Gastroesophageal sphincter (tissue), 4 donors: ENCODE data around the gene TGFBR3. TPM values are rescaled to one million over a fixed set of nuclear protein-coding genes. Genes with fewer than 3 reads are reported as not detected.
A peak's percentile ranks its signal among the peaks of the same experiment; 100 is the strongest.

ENCODE experiments used
- ATAC-seq: fragments of 150-250 bp; one replicate; pipeline ENCODE4 v1.9.1; 2016; ENCODE audit warnings: mild to moderate bottlenecking, moderate library complexity
- H3K27ac ChIP-seq, 4 donors: fragments of 200-600 bp; sonication (generic) in 3 of 4; 1 replicate in 3 of 4; 2 replicates in 1 of 4; pipeline ENCODE4 v1.5.1; 2016 to 2019
- H3K27me3 ChIP-seq: fragments of 200-600 bp; sonication (generic); one replicate; pipeline ENCODE4 v1.5.1; 2019
- H3K36me3 ChIP-seq, 2 donors: fragments of 200-600 bp; sonication (generic); one replicate each; pipeline ENCODE4 v1.5.1; 2019; ENCODE audit warnings: control low read depth in 1 of 2
- H3K4me1 ChIP-seq, 3 donors: fragments of 200-600 bp; sonication (generic); 1 replicate in 2 of 3; 2 replicates in 1 of 3; pipeline ENCODE4 v1.5.1; 2016 to 2019; ENCODE audit warnings: control low read depth in 2 of 3
- H3K4me3 ChIP-seq, 2 donors: fragments of 200-600 bp; sonication (generic); one replicate each; pipeline ENCODE4 v1.5.1; 2019; ENCODE audit warnings: mild to moderate bottlenecking in 1 of 2, moderate library complexity in 1 of 2
- H3K9me3 ChIP-seq, 3 donors: fragments of 200-600 bp; sonication (generic); one replicate each; pipeline ENCODE4 v1.5.1; 2017 to 2019; ENCODE audit warnings: control low read depth in 2 of 3
- CTCF ChIP-seq, 4 experiments: fragments of 200-600 bp in 2 of 4; fragments of 450-650 bp in 2 of 4; sonication (generic) in 1 of 4; IDR thresholded peaks; one replicate each; pipeline ENCODE4 v1.5.1; 2017 to 2019; ENCODE audit warnings: antibody characterized with exemption in 4 of 4, mild to moderate bottlenecking in 2 of 4, moderate library complexity in 2 of 4
- EP300 ChIP-seq: sonication (generic); formaldehyde crosslinking; IDR thresholded peaks from one replicate; pipeline ENCODE4 v1.6.1; 2017; ENCODE audit warnings: antibody characterized with exemption, mild to moderate bottlenecking
- POLR2A ChIP-seq, 2 donors: fragments of 450-650 bp; IDR thresholded peaks; one replicate each; pipeline ENCODE4 v1.6.1; 2017; ENCODE audit warnings: antibody characterized with exemption in 2 of 2, mild to moderate bottlenecking in 2 of 2, moderate library complexity in 1 of 2
- POLR2AphosphoS5 ChIP-seq: sonication (generic); formaldehyde crosslinking; IDR thresholded peaks from one replicate; pipeline ENCODE4 v1.6.1; 2017; ENCODE audit warnings: antibody characterized with exemption
- WGBS, 2 donors: methylation state at CpG; one replicate each; pipeline ENCODE4 v1.1.5; 2018; ENCODE audit warnings: low coverage in 1 of 2; 5-methylcytosine and 5-hydroxymethylcytosine counted together
- total RNA-seq, 4 donors: library from RNA; depleted of rRNA; stranded (reverse); fragments of >200 nt; gene quantifications; one replicate each; pipeline ENCODE4 v1.1.0, GENCODE V29; 2016

Gene TGFBR3
- total RNA-seq, 4 donors from 2014 or later, result 176 to 315 (median 248) TPM

DNA sequence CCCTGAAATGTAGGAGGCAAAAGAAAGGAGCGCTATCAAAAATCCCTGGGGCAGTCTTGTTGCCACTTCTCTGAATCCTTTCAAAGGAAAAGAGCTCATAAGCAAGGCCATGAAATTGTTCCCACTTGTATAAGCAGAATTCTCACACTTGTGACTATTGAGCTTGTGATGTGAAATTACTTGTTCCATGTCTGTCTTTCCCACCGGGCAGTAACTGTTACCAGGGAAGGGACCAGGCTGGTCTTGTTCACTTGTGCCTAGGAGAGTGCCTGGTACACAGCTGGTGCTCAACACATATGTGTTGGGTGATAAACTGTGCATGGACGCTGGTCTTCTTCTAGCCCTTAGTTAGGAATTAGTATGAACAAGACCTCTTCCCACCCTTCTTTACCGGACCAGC, 234.7 kb downstream of the TGFBR3 start:
- no peaks in the 10 kb centered on the region for H3K9me3 ChIP-seq
- peak; percentile 3 for ATAC-seq
- WGBS, 2 donors, result 82 to 100% methylated on average over 1 to 4 of the region's 4 CpGs
- peaks cover 0 to 26% (median 13%) of the 10 kb centered on the region in 3 donors for H3K4me1 ChIP-seq
- H3K27me3 ChIP-seq, result no peaks in the 10 kb centered on the region
- no peaks in the 10 kb centered on the region for H3K36me3 ChIP-seq
- no peak overlapping the region for H3K4me3 ChIP-seq
- no peak for TF ChIP-seq POLR2A (IDR thresholded peaks at IDR 0.05)
- no peak for TF ChIP-seq POLR2AphosphoS5
- TF ChIP-seq CTCF (IDR thresholded peaks at IDR 0.05), result no peak
- H3K27ac ChIP-seq, result peak overlapping the region; percentile 16 to 81 (median 75)

DNA sequence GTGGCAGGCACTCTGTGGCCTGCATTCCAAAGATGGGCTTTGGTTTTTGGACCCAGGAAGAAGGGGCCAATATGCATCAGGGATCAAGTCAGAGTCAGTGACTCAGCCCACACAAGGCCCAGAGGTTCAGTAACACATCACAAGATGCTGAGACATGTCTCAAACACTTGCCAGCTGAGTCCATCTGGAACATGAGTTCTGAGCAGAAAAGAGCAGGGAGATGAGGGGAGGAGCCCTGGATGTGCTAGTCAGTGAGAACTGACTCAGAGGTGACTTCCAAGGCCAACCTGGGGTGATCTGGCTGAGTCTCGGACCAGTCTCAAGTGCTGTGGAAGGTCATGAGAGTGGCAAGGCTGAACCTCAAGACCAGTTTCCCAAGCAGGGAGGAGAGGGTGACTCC, 235.2 kb downstream of the TGFBR3 start:
- Histone ChIP-seq H3K4me1 (peaks cover 0 to 26% (median 13%) of the 10 kb centered on the region in 3 donors), H3K27me3 (no peaks in the 10 kb centered on the region), H3K27ac (peak overlapping the region in 3 of 4 donors; percentile 73 to 81 (median 77)), H3K9me3 (no peaks in the 10 kb centered on the region), H3K4me3 (no peak overlapping the region), H3K36me3 (no peaks in the 10 kb centered on the region)
- WGBS, 2 donors, result no CpG with 5 or more reads among the region's 1 CpG
- peak; percentile 91 for ATAC-seq
- TF ChIP-seq POLR2AphosphoS5 (peak; percentile 88), CTCF (IDR thresholded peaks at IDR 0.05) (no peak)

DNA sequence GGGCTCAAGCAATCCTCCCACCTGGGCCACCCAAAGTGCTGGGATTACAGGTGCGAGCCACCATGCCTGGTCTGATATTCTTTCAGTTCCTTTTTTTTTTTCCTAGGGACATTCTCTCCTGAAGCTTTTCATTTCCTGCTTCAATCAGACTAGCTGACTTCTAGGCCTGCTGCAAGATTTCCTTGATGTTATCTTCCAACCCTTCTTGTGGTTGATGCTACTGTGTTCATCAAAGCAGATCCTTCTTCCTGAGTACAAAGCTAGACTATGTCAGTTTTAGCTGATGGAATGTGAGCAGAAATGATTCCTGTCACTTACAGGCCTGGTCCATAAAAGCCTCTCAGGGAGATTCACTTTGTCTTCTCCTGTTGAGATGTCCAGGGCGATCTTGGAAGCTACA, 238.9 kb downstream of the TGFBR3 start:
- H3K4me1 ChIP-seq, result peaks cover 0 to 23% (median 11%) of the 10 kb centered on the region in 3 donors
- H3K4me3 ChIP-seq, result no peak overlapping the region
- no peak for TF ChIP-seq CTCF (IDR thresholded peaks at IDR 0.05)
- TF ChIP-seq EP300, result no peak
- TF ChIP-seq POLR2A (IDR thresholded peaks at IDR 0.05), result no peak
- no peak for TF ChIP-seq POLR2AphosphoS5
- H3K36me3 ChIP-seq, result no peaks in the 10 kb centered on the region
- no peak overlapping the region for H3K27ac ChIP-seq
- WGBS, 2 donors, result 100% methylated on average over 2 of the region's 2 CpGs
- no peak for ATAC-seq
- no peaks in the 10 kb centered on the region for H3K27me3 ChIP-seq
- no peaks in the 10 kb centered on the region for H3K9me3 ChIP-seq

DNA sequence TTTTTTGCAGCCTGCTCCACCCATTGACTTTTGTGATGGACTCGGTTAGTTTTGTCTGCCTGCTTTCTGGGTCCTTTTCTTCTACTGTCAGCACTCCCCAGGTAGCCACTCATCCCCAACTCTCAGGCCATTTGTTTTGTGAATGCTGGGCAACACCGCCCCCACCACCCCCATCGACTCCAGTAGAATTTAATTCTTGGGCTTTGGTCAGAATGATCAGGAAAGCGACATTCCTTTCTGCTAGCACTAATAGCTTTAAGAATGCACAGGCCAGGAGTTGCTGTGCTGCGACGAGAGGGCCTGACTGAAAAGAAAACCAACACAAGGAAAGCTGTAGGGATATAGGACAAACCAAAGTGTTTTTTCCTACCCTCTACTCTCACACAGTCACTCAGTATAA, 240.9 kb downstream of the TGFBR3 start:
- Histone ChIP-seq H3K27me3 (no peaks in the 10 kb centered on the region), H3K9me3 (no peaks in the 10 kb centered on the region), H3K4me3 (no peak overlapping the region), H3K36me3 (no peaks in the 10 kb centered on the region), H3K4me1 (peaks cover 0 to 2% (median 0%) of the 10 kb centered on the region in 3 donors), H3K27ac (no peak overlapping the region)
- 68 to 89% methylated on average over 5 to 6 of the region's 6 CpGs for WGBS, 2 donors
- ATAC-seq, result no peak
- TF ChIP-seq POLR2AphosphoS5 (no peak), EP300 (no peak), POLR2A (IDR thresholded peaks at IDR 0.05) (no peak), CTCF (IDR thresholded peaks at IDR 0.05) (no peak)

DNA sequence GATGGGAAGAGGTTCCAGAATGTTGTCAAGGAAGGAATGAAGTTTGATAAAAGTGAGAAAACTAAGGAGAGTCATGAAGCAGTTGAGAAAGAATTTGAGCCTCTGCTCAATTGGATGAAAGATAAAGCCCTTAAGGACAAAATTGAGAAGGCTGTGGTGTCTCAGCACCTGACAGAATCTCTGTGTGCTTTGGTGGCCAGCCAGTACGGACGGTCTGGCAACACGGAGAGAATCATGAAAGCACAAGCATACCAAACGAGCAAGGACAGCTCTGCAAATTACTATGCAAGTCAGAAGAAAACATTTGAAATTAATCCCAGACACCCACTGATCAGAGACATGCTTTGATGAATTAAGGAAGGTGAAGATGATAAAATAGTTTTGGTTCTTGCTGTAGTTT, 242.5 kb downstream of the TGFBR3 start:
- 60 to 68% methylated on average over 4 of the region's 4 CpGs for WGBS, 2 donors
- peak; percentile 36 for ATAC-seq
- no peaks in the 10 kb centered on the region for H3K27me3 ChIP-seq
- H3K9me3 ChIP-seq, result no peaks in the 10 kb centered on the region
- H3K4me3 ChIP-seq, result no peak overlapping the region
- no peak overlapping the region for H3K27ac ChIP-seq
- H3K36me3 ChIP-seq, result no peaks in the 10 kb centered on the region
- TF ChIP-seq POLR2A (IDR thresholded peaks at IDR 0.05), result no peak
- TF ChIP-seq EP300, result no peak
- no peak for TF ChIP-seq CTCF (IDR thresholded peaks at IDR 0.05)
- TF ChIP-seq POLR2AphosphoS5, result no peak
- no peaks in the 10 kb centered on the region for H3K4me1 ChIP-seq
